H1 (cell line): ENCODE data around the gene ZW10. TPM values are rescaled to one million over a fixed set of nuclear protein-coding genes. Genes with fewer than 3 reads are reported as not detected.
A peak's percentile ranks its signal among the peaks of the same experiment; 100 is the strongest.

Experiments
- CBX5 ChIP-seq: fragments of 300-800, 300-1000 bp; sonication (generic); IDR thresholded peaks from 2 replicates; pipeline ENCODE4 v1.7.1; 2016; ENCODE audit warnings: antibody characterized with exemption, low read length, low read depth
- CREB1 ChIP-seq: IDR thresholded peaks from 2 replicates; pipeline ENCODE4 v1.6.1; 2012; ENCODE audit warnings: inconsistent platforms
- GABPA ChIP-seq: IDR thresholded peaks from 2 replicates; pipeline ENCODE4 v1.6.1; 2011; ENCODE audit warnings: mild to moderate bottlenecking, low read length, moderate library complexity, borderline replicate concordance; ENCODE audit not compliant: insufficient read depth
- JUN ChIP-seq: IDR thresholded peaks from 2 replicates; pipeline ENCODE4 v1.6.1; 2011; ENCODE audit warnings: low read depth, mild to moderate bottlenecking, improper control_type of control experiment, low read length
- RBBP5 ChIP-seq: IDR thresholded peaks from 2 replicates; pipeline ENCODE4 v1.7.1; 2012; ENCODE audit warnings: low read depth, mild to moderate bottlenecking, inconsistent platforms, low read length, moderate library complexity, borderline replicate concordance
- SIN3A ChIP-seq, 2 experiments: IDR thresholded peaks in 1 of 2; conservative IDR thresholded peaks in 1 of 2; 2 replicates each; pipeline ENCODE4 v1.6.1; 2011 to 2012; ENCODE audit warnings: low read length in 2 of 2, improper control_type of control experiment in 1 of 2, low read depth in 1 of 2, mild to moderate bottlenecking in 1 of 2
- TBP ChIP-seq: IDR thresholded peaks from 2 replicates; pipeline ENCODE4 v1.6.1; 2011; ENCODE audit warnings: low read depth, low read length, improper control_type of control experiment
- TCF12 ChIP-seq: IDR thresholded peaks from 2 replicates; pipeline ENCODE4 v1.6.1; 2011; ENCODE audit warnings: low read depth, mild to moderate bottlenecking, low read length
- YY1 ChIP-seq: IDR thresholded peaks from 2 replicates; pipeline ENCODE4 v1.6.1; 2011; ENCODE audit warnings: low read depth, mild to moderate bottlenecking, low read length
- polyA plus RNA-seq, 7 experiments: library from polyadenylated mRNA; depleted of rRNA in 3 of 7; stranded (reverse) in 5 of 7; unstranded in 2 of 7; fragments of >200 nt in 5 of 7; fragments of 200-250 nt in 2 of 7; gene quantifications; 1 replicate in 5 of 7; 2 replicates in 1 of 7; 4 replicates in 1 of 7; pipeline versions ENCODE4 v1.2.1 to v1.2.3, GENCODE V29; 2011 to 2013; ENCODE audit warnings: missing spikeins in 2 of 7, mixed read lengths in 2 of 7
- total RNA-seq: library from RNA; stranded (reverse); fragmentation: NEBNext Ultra II Directional; extraction: Animal tissue kit (Norgen Biotek cat#: 25700); gene quantifications from 2 replicates; pipeline ENCODE4 v1.2.1, GENCODE V29; 2021
- TF ChIP-seq, protein P1 (sequence below): fragments of 300-600 bp; sonication (generic); IDR thresholded peaks from 2 replicates; pipeline ENCODE4 v1.7.1; 2012; ENCODE audit warnings: low read length, moderate library complexity, mild to moderate bottlenecking, inconsistent platforms; ENCODE audit not compliant: insufficient replicate concordance

Gene ZW10
- total and polyA plus RNA-seq, 2 of the 8 experiments (the other 6 are each of a cell fraction or from before 2014, with no cell fraction given): 9.0 to 25.3 TPM

GRCh38 chr11:113773416-113774173 is at the start of gene ZW10 (continued):
- TF ChIP-seq, protein P1, sequence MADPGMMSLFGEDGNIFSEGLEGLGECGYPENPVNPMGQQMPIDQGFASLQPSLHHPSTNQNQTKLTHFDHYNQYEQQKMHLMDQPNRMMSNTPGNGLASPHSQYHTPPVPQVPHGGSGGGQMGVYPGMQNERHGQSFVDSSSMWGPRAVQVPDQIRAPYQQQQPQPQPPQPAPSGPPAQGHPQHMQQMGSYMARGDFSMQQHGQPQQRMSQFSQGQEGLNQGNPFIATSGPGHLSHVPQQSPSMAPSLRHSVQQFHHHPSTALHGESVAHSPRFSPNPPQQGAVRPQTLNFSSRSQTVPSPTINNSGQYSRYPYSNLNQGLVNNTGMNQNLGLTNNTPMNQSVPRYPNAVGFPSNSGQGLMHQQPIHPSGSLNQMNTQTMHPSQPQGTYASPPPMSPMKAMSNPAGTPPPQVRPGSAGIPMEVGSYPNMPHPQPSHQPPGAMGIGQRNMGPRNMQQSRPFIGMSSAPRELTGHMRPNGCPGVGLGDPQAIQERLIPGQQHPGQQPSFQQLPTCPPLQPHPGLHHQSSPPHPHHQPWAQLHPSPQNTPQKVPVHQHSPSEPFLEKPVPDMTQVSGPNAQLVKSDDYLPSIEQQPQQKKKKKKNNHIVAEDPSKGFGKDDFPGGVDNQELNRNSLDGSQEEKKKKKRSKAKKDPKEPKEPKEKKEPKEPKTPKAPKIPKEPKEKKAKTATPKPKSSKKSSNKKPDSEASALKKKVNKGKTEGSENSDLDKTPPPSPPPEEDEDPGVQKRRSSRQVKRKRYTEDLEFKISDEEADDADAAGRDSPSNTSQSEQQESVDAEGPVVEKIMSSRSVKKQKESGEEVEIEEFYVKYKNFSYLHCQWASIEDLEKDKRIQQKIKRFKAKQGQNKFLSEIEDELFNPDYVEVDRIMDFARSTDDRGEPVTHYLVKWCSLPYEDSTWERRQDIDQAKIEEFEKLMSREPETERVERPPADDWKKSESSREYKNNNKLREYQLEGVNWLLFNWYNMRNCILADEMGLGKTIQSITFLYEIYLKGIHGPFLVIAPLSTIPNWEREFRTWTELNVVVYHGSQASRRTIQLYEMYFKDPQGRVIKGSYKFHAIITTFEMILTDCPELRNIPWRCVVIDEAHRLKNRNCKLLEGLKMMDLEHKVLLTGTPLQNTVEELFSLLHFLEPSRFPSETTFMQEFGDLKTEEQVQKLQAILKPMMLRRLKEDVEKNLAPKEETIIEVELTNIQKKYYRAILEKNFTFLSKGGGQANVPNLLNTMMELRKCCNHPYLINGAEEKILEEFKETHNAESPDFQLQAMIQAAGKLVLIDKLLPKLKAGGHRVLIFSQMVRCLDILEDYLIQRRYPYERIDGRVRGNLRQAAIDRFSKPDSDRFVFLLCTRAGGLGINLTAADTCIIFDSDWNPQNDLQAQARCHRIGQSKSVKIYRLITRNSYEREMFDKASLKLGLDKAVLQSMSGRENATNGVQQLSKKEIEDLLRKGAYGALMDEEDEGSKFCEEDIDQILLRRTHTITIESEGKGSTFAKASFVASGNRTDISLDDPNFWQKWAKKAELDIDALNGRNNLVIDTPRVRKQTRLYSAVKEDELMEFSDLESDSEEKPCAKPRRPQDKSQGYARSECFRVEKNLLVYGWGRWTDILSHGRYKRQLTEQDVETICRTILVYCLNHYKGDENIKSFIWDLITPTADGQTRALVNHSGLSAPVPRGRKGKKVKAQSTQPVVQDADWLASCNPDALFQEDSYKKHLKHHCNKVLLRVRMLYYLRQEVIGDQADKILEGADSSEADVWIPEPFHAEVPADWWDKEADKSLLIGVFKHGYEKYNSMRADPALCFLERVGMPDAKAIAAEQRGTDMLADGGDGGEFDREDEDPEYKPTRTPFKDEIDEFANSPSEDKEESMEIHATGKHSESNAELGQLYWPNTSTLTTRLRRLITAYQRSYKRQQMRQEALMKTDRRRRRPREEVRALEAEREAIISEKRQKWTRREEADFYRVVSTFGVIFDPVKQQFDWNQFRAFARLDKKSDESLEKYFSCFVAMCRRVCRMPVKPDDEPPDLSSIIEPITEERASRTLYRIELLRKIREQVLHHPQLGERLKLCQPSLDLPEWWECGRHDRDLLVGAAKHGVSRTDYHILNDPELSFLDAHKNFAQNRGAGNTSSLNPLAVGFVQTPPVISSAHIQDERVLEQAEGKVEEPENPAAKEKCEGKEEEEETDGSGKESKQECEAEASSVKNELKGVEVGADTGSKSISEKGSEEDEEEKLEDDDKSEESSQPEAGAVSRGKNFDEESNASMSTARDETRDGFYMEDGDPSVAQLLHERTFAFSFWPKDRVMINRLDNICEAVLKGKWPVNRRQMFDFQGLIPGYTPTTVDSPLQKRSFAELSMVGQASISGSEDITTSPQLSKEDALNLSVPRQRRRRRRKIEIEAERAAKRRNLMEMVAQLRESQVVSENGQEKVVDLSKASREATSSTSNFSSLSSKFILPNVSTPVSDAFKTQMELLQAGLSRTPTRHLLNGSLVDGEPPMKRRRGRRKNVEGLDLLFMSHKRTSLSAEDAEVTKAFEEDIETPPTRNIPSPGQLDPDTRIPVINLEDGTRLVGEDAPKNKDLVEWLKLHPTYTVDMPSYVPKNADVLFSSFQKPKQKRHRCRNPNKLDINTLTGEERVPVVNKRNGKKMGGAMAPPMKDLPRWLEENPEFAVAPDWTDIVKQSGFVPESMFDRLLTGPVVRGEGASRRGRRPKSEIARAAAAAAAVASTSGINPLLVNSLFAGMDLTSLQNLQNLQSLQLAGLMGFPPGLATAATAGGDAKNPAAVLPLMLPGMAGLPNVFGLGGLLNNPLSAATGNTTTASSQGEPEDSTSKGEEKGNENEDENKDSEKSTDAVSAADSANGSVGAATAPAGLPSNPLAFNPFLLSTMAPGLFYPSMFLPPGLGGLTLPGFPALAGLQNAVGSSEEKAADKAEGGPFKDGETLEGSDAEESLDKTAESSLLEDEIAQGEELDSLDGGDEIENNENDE: peak; percentile 69
- TF ChIP-seq RBBP5: peak; percentile 51; the same call in 1 of the 2 replicates
- TF ChIP-seq JUN: no peak
- TF ChIP-seq CBX5: no peak
- TF ChIP-seq CREB1: peak; percentile 63
- TF ChIP-seq TBP: peak; percentile 45; the same call in 1 of the 2 replicates
- TF ChIP-seq SIN3A (conservative IDR thresholded peaks at IDR 0.05 in 1 of 2, IDR thresholded peaks at IDR 0.05 in 1 of 2; ENCODE audit: low read depth in 1 of 2, low read length in 2 of 2): peak; percentile 36 to 84; a peak in 2 of 4 replicates
- no peak; the same call in 1 of the 2 replicates for TF ChIP-seq YY1
- no peak for TF ChIP-seq TCF12
- TF ChIP-seq GABPA: no peak
